ENCODE data around the gene KLHL3. TPM values are rescaled to one million over a fixed set of nuclear protein-coding genes. Genes with fewer than 3 reads are reported as not detected.

Gene KLHL3
- total and polyA plus RNA-seq, 2 experiments from 2014 or later: 4.9 to 10.8 TPM

GRCh38 chr5:137595396-137596079 lies 140.4 kb downstream of the KLHL3 start (continued):
- no peak for TF ChIP-seq REST (IDR thresholded peaks at IDR 0.05; ENCODE audit: unreplicated experiment)
- no peak for TF ChIP-seq EZH2phosphoT487 (IDR thresholded peaks at IDR 0.05; ENCODE audit: unreplicated experiment)

GRCh38 chr5:137594717-137595116 lies 141.2 kb downstream of the KLHL3 start:
- H3K27ac Mint-ChIP-seq: no peak overlapping the region
- Histone ChIP-seq H3K9me2 (ENCODE audit: insufficient read depth) (no peaks in the 10 kb centered on the region), H3K36me3 (ENCODE audit: insufficient read depth) (no peaks in the 10 kb centered on the region), H3K4me2 (no peak overlapping the region), H4K20me1 (replicated peaks; ENCODE audit: insufficient read depth) (no peaks in the 10 kb centered on the region), H2AFZ (no peak overlapping the region), H3F3A (replicated peaks; ENCODE audit: low read depth) (no peaks in the 10 kb centered on the region), H3K4me3 (no peak overlapping the region), H3K4me1 (ENCODE audit: insufficient read depth) (no peaks in the 10 kb centered on the region), H3K27me3 (ENCODE audit: insufficient read depth) (no peaks in the 10 kb centered on the region), H3K27ac (ENCODE audit: low read depth) (no peak overlapping the region), H3K79me2 (replicated peaks; ENCODE audit: insufficient read depth) (no peaks in the 10 kb centered on the region)
- TF ChIP-seq STAT1 (IDR thresholded peaks at IDR 0.05; ENCODE audit: unreplicated experiment): no peak
- TF ChIP-seq REST (IDR thresholded peaks at IDR 0.05; ENCODE audit: unreplicated experiment): peak; percentile 76
- no peak; the same call in 2 of the 3 replicates for ATAC-seq
- peaks cover 7% of the 10 kb centered on the region; the same call in 2 of the 3 replicates for H3K9me3 Mint-ChIP-seq
- peak; percentile 25 for DNase-seq (ENCODE audit: low spot score)
- H3K27me3 Mint-ChIP-seq (ENCODE audit: insufficient read depth, low read depth, poor library complexity): peaks cover under 1% of the 10 kb centered on the region
- no peak overlapping the region for H3K4me3 Mint-ChIP-seq
- H3K4me1 Mint-ChIP-seq: no peaks in the 10 kb centered on the region
- no peaks in the 10 kb centered on the region for H3K36me3 Mint-ChIP-seq (ENCODE audit: low read depth)

GRCh38 chr5:137592317-137592716 lies 143.6 kb downstream of the KLHL3 start:
- peaks cover 7% of the 10 kb centered on the region for H3K9me3 Mint-ChIP-seq
- peaks cover 4% of the 10 kb centered on the region for H3K27me3 Mint-ChIP-seq (ENCODE audit: insufficient read depth, low read depth, poor library complexity)
- Histone ChIP-seq H3K9me2 (ENCODE audit: insufficient read depth) (no peaks in the 10 kb centered on the region), H3K27me3 (ENCODE audit: insufficient read depth) (no peaks in the 10 kb centered on the region), H2AFZ (no peak overlapping the region), H3K4me2 (no peak overlapping the region), H3K36me3 (ENCODE audit: insufficient read depth) (no peaks in the 10 kb centered on the region), H4K20me1 (replicated peaks; ENCODE audit: insufficient read depth) (no peaks in the 10 kb centered on the region), H3K79me2 (replicated peaks; ENCODE audit: insufficient read depth) (no peaks in the 10 kb centered on the region), H3K27ac (ENCODE audit: low read depth) (no peak overlapping the region), H3F3A (replicated peaks; ENCODE audit: low read depth) (no peaks in the 10 kb centered on the region), H3K4me3 (no peak overlapping the region), H3K4me1 (ENCODE audit: insufficient read depth) (no peaks in the 10 kb centered on the region)
- H3K27ac Mint-ChIP-seq: no peak overlapping the region
- DNase-seq (ENCODE audit: low spot score) (no peak), ATAC-seq (no peak)
- no peak overlapping the region for H3K4me3 Mint-ChIP-seq
- H3K36me3 Mint-ChIP-seq (ENCODE audit: low read depth): no peaks in the 10 kb centered on the region
- H3K4me1 Mint-ChIP-seq: no peaks in the 10 kb centered on the region
- TF ChIP-seq EZH2 (IDR thresholded peaks at IDR 0.05; ENCODE audit: low read depth, unreplicated experiment) (no peak), EZH2phosphoT487 (IDR thresholded peaks at IDR 0.05; ENCODE audit: unreplicated experiment) (no peak), ZNF462 (CRISPR knock-in tag; IDR thresholded peaks at IDR 0.05) (no peak)

All from GM23338 (cell line).